Adipocyte (in vitro differentiated cells): ENCODE measurements around the gene CTU2.
A peak's percentile ranks its signal among the peaks of the same experiment; 100 is the strongest.

Experiments used
- DNase-seq: peaks from one replicate; pipeline ENCODE4 v3.0.0-alpha.2; 2015; ENCODE audit warnings: low read depth
- H3K27me3 ChIP-seq: replicated peaks from 2 replicates; pipeline ENCODE4 v1.7.0; 2013; ENCODE audit warnings: mild to moderate bottlenecking, low read length, moderate library complexity; ENCODE audit not compliant: control insufficient read depth, insufficient read depth
- H3K36me3 ChIP-seq: 2 replicates; pipeline ENCODE4 v1.7.0; 2013; ENCODE audit warnings: low read length, mild to moderate bottlenecking, moderate library complexity; ENCODE audit not compliant: control insufficient read depth, insufficient read depth, severe bottlenecking
- H3K4me1 ChIP-seq: 2 replicates; pipeline ENCODE4 v1.7.0; 2013; ENCODE audit warnings: mild to moderate bottlenecking, low read length, moderate library complexity; ENCODE audit not compliant: control insufficient read depth, insufficient read depth
- H3K4me3 ChIP-seq: 2 replicates; pipeline ENCODE4 v1.7.0; 2013; ENCODE audit warnings: mild to moderate bottlenecking, low read length, moderate library complexity
- H3K9ac ChIP-seq: 2 replicates; pipeline ENCODE4 v1.7.0; 2013; ENCODE audit warnings: mild to moderate bottlenecking, low read length, moderate library complexity
- H3K9me3 ChIP-seq: 2 replicates; pipeline ENCODE4 v1.7.0; 2013; ENCODE audit warnings: mild to moderate bottlenecking, low read length, moderate library complexity; ENCODE audit not compliant: control insufficient read depth

Gene CTU2

DNA sequence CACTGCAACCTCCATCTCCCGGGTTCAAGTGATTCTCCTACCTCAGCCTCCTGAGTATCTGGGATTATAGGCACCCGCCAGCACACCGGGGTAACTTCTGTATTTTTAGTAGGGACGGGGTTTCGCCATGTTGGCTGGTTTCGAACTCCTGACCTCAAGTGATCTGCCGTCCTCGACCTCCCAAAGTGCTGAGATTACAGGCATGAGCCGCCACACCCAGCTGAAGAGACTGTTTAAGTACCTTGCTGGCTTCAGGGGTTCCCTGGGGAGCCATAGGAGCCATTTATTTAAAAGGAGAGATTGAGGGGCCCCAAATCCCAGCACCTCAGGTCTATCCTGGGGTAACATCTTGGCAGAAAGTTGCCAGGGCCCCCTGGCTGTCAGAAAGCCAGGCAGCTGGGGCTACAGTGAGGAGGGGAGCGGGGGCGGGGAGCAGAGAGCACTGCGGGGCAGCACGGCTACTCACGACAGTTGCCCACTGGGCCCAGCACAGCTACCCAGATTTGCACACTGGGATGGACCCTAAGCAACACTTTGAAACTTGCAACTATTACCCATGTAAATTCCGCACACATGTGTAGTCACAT lies 21.6 kb upstream of the CTU2 start:
- H3K9me3 ChIP-seq = no peaks in the 10 kb centered on the region
- H3K9ac ChIP-seq = no peak overlapping the region
- no peak for DNase-seq
- H3K36me3 ChIP-seq = no peaks in the 10 kb centered on the region
- H3K27me3 ChIP-seq = peaks cover 7% of the 10 kb centered on the region
- peaks cover 19% of the 10 kb centered on the region for H3K4me1 ChIP-seq
- H3K4me3 ChIP-seq = no peak overlapping the region

DNA sequence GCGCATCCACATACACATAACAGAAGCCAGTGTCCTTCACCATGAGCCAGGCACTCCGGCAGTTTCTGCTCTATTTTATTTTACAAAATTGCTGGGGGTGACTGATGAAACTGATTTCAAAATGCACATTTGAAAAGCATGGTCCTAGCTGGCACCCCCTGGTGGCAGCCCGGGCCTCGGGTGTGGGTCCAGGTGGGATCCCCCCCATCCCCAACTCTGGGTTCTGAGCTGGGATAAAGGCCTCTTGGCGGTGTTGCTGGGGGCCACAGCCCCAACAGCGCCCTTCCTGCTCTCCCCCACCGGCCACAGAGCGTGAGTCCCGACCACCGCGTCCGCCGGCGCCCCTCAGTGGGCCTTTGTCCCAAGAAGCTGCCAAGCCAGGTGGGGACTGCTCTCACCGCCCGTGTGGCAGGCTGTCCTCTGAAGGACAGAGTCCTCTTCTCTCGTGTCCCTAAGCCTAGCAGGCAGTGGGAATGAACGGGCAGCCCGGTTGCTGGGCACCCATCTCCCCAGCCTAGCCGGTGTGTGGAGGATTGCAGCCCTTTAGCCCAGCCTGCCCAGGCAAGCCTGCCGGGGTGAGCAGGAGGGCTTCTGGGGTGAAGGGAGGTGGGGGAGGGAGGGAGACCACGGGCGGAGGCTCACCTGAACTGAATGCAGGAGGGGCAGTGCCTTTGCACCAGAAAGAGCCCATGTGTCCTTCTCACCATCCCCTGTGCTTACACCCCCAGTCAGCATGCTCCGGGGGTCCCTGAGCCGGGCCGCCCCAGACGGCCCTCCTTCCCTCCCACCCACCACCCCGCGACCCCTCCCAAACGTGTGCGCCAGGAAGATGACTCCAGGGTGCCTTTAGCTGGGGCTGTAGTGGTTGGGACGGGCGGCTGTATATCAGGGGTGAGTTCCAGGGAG lies 20.9 kb upstream of the CTU2 start:
- peak; percentile 82 for DNase-seq
- Histone ChIP-seq H3K36me3 (no peaks in the 10 kb centered on the region), H3K27me3 (peaks cover 12% of the 10 kb centered on the region), H3K4me3 (peak overlapping the region; percentile 56), H3K9me3 (no peaks in the 10 kb centered on the region), H3K4me1 (peaks cover 19% of the 10 kb centered on the region), H3K9ac (peak overlapping the region; percentile 10)

DNA sequence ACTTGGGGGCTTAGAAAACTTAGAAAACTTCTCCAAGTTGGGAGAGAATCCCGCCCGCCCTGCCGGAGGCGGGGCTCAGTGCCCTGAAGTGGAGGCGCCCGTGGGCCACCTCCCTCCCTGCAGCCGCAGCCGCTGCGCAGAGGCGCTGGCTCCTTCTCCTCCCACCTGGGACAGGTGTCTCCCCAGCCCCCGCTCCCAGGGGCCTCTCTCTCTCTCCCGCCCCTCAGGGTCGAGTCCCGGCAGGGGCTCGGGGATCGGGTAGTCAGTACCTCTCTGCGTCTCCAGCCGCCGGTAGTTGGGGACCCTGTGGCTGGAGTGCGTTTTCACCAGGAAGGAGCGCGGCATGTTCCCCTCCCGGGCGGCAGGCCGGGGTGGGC lies 20.3 kb upstream of the CTU2 start:
- Histone ChIP-seq H3K9ac (peak overlapping the region; percentile 10), H3K4me1 (peaks cover 19% of the 10 kb centered on the region), H3K36me3 (no peaks in the 10 kb centered on the region), H3K4me3 (peak overlapping the region; percentile 56), H3K27me3 (peaks cover 16% of the 10 kb centered on the region), H3K9me3 (no peaks in the 10 kb centered on the region)
- peak; percentile 15 for DNase-seq

DNA sequence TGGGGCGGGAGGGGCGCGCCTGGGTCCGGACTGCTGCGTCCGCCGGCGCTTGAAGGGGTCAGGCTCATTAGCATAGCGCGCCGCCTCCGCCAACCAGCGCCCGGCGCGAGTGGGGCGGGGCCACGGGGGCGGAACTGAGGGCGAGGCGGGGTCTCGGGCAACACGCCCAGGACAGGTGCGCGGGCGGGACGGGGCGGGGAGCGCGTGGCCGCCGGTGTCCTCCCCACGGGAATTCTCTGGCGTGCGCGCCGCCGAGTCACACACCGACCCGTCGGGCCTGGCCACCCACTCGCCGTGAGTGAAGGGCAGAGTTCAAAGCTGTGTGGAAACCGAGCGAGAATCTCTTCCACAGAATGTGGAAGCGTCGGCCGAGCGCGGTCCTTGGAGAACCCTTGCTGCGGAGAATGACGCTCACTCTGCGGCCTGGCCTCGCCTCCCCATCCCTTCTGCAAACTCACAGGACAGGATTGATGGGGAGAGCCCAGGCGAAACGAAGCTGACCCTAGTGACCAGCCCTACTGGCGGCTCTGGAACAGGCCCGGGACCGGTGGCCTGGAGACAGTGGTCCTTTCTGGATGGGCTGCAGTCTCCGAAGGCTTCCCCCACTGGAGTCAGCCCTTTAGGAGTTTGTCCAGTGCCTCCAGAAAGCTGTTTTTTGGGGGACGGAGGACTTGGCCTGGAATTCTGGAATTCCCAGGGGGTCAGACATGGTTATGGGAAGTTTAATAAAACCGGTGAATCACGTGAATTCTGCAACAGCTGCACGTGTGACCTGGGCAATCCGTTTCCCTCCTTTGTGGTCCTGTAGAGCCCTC lies 19.7 kb upstream of the CTU2 start, which contains the start of gene SNAI3:
Gene SNAI3, minus strand, starts transcription at position 69 of the 815 bp plus-strand sequence. CDS start 101 bp downstream, outside the sequence.
- H3K27me3 ChIP-seq = peaks cover 19% of the 10 kb centered on the region
- H3K9ac ChIP-seq = peak within 1 kb of the TSS; percentile 10
- no peaks in the 10 kb centered on the region for H3K36me3 ChIP-seq
- no peaks in the 10 kb centered on the region for H3K9me3 ChIP-seq
- H3K4me1 ChIP-seq = peaks cover 19% of the 10 kb centered on the region
- peak; percentile 79 for DNase-seq
- H3K4me3 ChIP-seq = peak within 1 kb of the TSS; percentile 56

DNA sequence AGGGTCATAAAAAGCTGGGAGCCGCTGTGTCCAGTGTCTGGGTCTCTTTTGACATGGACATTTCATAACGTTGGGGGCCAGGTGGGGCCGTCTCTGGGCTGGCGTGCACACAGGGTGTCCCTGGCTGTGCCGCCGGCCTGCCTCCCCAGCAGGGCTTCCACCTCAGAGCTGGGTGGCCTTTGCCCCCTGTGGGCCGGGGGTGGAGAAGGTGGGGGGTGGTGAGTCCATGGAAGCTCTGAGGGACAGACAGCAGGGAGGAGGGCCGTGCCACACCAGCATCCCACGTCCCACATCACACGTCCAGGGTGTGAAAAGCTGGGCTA lies 19.1 kb upstream of the CTU2 start:
- H3K4me1 ChIP-seq = peaks cover 19% of the 10 kb centered on the region
- DNase-seq = no peak
- no peak overlapping the region for H3K9ac ChIP-seq
- peaks cover 19% of the 10 kb centered on the region for H3K27me3 ChIP-seq
- H3K4me3 ChIP-seq = no peak overlapping the region
- no peaks in the 10 kb centered on the region for H3K9me3 ChIP-seq
- H3K36me3 ChIP-seq = no peaks in the 10 kb centered on the region

DNA sequence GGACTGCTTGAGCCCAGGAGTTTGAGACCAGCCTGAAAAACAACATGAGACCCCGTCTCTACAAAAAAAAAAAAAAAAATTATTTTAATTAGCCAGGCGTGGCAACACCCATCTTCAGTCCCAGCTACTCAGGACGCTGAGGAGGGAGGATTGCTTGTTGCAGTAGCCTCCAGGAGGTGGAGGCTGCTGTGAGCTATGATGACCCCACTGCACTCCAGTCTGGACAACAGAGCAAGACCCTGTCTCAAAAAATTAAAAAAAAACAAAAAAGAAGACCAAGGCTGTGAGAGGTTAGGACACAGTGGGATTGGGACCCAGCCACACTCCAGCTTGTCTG lies 18.7 kb upstream of the CTU2 start:
- no peaks in the 10 kb centered on the region for H3K9me3 ChIP-seq
- peaks cover 19% of the 10 kb centered on the region for H3K4me1 ChIP-seq
- DNase-seq = no peak
- no peak overlapping the region for H3K9ac ChIP-seq
- H3K27me3 ChIP-seq = peaks cover 19% of the 10 kb centered on the region
- H3K36me3 ChIP-seq = no peaks in the 10 kb centered on the region
- H3K4me3 ChIP-seq = no peak overlapping the region

DNA sequence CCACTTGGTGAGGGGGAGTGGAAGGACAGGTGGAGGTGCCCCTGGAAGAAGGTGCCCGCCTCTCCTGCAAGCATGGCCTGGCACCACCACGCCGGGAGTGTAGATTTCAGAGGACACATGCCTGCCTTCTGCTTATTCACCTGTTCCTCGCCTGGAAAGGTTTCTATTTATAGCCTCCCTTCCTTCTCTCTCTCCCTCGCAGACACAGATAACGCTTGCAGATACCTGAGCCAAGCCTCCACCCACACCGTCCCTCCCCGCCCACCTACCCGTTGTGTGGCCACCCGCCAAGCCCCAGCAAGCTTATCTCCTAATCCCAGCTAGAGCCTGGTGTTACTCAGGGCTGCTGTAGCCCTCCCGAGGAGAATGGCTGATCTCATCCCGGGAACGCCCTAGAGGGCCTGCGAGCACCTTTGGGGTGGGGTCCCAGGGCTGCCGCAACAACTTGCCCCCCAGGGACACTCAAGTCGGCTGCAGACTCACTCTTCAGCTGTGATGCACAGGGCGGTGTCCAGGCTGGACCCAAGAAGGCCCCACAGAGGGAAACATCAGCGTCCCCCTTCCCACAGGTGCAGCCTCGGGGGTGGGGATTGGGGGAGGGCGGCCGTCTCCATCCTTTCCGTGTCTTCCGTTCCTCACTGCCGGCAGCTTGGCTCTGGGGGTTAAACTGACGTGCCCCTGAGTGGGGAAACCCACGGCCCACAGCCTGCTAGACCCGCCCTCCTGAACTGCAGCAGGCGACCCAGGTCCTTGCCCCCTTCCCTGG lies 18.1 kb upstream of the CTU2 start:
- H3K27me3 ChIP-seq = peaks cover 19% of the 10 kb centered on the region
- DNase-seq = no peak
- peaks cover 19% of the 10 kb centered on the region for H3K4me1 ChIP-seq
- H3K9me3 ChIP-seq = no peaks in the 10 kb centered on the region
- no peaks in the 10 kb centered on the region for H3K36me3 ChIP-seq
- H3K4me3 ChIP-seq = no peak overlapping the region
- no peak overlapping the region for H3K9ac ChIP-seq

DNA sequence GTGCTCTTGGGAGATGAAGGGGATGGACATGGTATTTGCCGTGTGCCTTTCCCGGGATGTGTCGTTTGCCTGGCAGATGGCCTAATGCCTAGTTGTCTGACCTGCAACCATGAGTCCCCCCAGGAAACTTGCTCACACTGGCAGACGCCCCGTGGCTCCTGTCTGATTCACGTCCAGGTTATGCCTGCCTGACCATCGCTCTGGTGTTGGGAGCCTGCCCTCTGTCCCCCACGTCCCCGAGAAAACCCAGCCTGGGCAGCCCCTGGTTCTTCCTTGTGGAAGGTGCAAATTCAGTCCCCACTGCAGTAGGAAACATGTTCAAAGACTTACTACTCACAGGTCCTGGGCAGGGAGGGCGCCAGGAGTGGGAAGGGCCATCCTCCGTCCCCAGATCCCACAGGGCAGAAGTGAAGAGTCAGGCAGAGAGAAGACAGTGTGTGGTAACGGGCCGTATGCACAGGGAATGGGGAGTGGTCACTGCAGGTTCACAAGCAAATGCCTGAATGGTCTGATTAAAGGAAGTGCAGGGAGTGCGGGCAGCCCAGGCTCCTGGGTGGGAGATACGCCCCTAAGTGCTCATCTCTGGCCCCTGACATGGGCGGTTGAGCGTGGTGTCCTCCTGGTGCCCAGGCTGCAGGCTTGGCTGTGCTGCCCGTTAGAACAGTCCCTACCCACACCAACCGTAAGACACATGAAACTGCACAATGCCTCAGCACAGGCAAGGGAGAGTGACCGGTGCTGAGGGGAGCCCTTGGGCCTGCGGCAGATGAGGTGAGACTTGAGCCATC lies 15.8 kb upstream of the CTU2 start:
- no peak overlapping the region for H3K4me3 ChIP-seq
- H3K9ac ChIP-seq = no peak overlapping the region
- no peak for DNase-seq
- no peaks in the 10 kb centered on the region for H3K36me3 ChIP-seq
- no peaks in the 10 kb centered on the region for H3K9me3 ChIP-seq
- peaks cover 11% of the 10 kb centered on the region for H3K27me3 ChIP-seq
- peaks cover 8% of the 10 kb centered on the region for H3K4me1 ChIP-seq

DNA sequence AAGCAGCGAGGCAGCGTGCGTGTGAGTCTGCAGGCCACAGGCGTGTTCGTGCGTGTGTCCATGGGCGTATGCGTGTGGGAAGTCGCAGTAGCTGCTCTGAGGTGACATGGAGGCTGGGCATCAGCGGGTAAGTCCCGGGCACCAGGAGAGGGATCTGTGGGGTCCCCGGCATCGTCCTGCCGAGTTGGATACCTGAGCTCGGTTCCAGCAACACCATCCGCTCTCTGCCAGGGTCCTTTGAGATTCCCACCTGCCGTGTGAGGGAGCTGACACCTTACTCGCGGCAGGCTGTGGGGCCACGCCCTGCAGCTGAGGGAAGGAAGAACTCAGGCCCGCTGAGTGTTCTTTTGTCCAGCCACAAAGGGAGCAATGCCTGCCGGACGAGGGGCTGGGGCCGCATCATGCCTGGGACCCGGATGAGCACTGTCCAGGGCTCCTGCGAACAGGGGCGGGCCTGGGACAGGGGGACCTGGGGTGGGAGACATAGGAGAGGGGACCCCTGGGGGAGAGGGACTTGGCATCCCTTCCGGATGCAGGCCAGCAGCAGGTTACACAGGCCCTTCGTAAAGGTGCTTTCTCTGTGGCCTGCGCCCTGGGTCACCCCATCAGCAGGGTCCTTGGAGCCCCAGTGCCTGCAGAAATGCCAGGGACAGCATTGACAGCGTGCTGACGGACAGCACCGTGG lies 15.0 kb upstream of the CTU2 start:
- no peaks in the 10 kb centered on the region for H3K36me3 ChIP-seq
- H3K4me1 ChIP-seq = peaks cover 7% of the 10 kb centered on the region
- H3K9me3 ChIP-seq = no peaks in the 10 kb centered on the region

More for the DNA sequence above, 15.0 kb upstream of the CTU2 start:
- no peak for DNase-seq
- H3K27me3 ChIP-seq = peaks cover 11% of the 10 kb centered on the region
- no peak overlapping the region for H3K9ac ChIP-seq
- no peak overlapping the region for H3K4me3 ChIP-seq
